Measurements from ENCODE around the gene TPK1. TPM values are rescaled to one million over a fixed set of nuclear protein-coding genes. Genes with fewer than 3 reads are reported as not detected.
"Not testable (repeated sequence)": the region's sequence is repeated elsewhere in the genome, so short reads cannot be mapped to it uniquely, and the experiment has no call there.

Gene TPK1
- total and polyA plus RNA-seq, 2 donors, result 5.7 to 10.7 TPM

GRCh38 chr7:144587701-144588100 lies 248.2 kb downstream of the TPK1 start:
- no peak overlapping the region for H3K27ac ChIP-seq (ENCODE audit: low read depth)
- no peak overlapping the region for H3K4me3 ChIP-seq (ENCODE audit: low read depth, low read length)
- no peaks in the 10 kb centered on the region for H3K36me3 ChIP-seq (ENCODE audit: insufficient read depth)
- WGBS, result 87% methylated on average over 1 of the region's 1 CpG
- no peaks in the 10 kb centered on the region for H3K4me1 ChIP-seq (ENCODE audit: insufficient read depth)
- DNase-seq (ENCODE audit: extremely low spot score), result no peak

GRCh38 chr7:144584726-144585125 lies 251.1 kb downstream of the TPK1 start:
- H3K36me3 ChIP-seq (ENCODE audit: insufficient read depth), result no peaks in the 10 kb centered on the region
- no peak overlapping the region for H3K4me3 ChIP-seq (ENCODE audit: low read depth, low read length)
- H3K4me1 ChIP-seq (ENCODE audit: insufficient read depth), result no peaks in the 10 kb centered on the region
- DNase-seq (ENCODE audit: extremely low spot score), result no peak
- H3K27ac ChIP-seq (ENCODE audit: low read depth), result no peak overlapping the region
- 79% methylated on average over 3 of the region's 3 CpGs for WGBS

GRCh38 chr7:144579687-144580086 lies 256.2 kb downstream of the TPK1 start:
- Histone ChIP-seq H3K27ac (ENCODE audit: low read depth) (no peak overlapping the region), H3K36me3 (ENCODE audit: insufficient read depth) (peaks cover 2% of the 10 kb centered on the region), H3K4me1 (ENCODE audit: insufficient read depth) (no peaks in the 10 kb centered on the region), H3K4me3 (ENCODE audit: low read depth, low read length) (no peak overlapping the region)
- WGBS, result 85% methylated on average over 1 of the region's 1 CpG
- DNase-seq (ENCODE audit: extremely low spot score), result no peak

- H3K4me1 ChIP-seq (ENCODE audit: insufficient read depth), result no peaks in the 10 kb centered on the region
- no peak overlapping the region for H3K4me3 ChIP-seq (ENCODE audit: low read depth, low read length)
- DNase-seq (ENCODE audit: extremely low spot score), result no peak
- H3K27ac ChIP-seq (ENCODE audit: low read depth), result no peak overlapping the region
- peaks cover 2% of the 10 kb centered on the region for H3K36me3 ChIP-seq (ENCODE audit: insufficient read depth)
- WGBS, result 93% methylated on average over 3 of the region's 3 CpGs
These were observed 260.4 kb downstream of the TPK1 start for GRCh38 chr7:144575456-144575855.

- not testable (repeated sequence) for DNase-seq (ENCODE audit: extremely low spot score); H3K4me1 ChIP-seq (ENCODE audit: insufficient read depth); H3K27ac ChIP-seq (ENCODE audit: low read depth); H3K4me3 ChIP-seq (ENCODE audit: low read depth, low read length); H3K36me3 ChIP-seq (ENCODE audit: insufficient read depth)
- WGBS, result 87% methylated on average over 5 of the region's 5 CpGs
These were observed 261.1 kb downstream of the TPK1 start for GRCh38 chr7:144574753-144575152.

- H3K4me1 ChIP-seq (ENCODE audit: insufficient read depth), result no peaks in the 10 kb centered on the region
- H3K27ac ChIP-seq (ENCODE audit: low read depth), result no peak overlapping the region
- 85% methylated on average over 3 of the region's 3 CpGs for WGBS
- H3K4me3 ChIP-seq (ENCODE audit: low read depth, low read length), result no peak overlapping the region
- no peaks in the 10 kb centered on the region for H3K36me3 ChIP-seq (ENCODE audit: insufficient read depth)
- no peak for DNase-seq (ENCODE audit: extremely low spot score)
These were observed 267.6 kb downstream of the TPK1 start for GRCh38 chr7:144568233-144568632.

GRCh38 chr7:144565586-144565985 lies 270.3 kb downstream of the TPK1 start:
- H3K36me3 ChIP-seq (ENCODE audit: insufficient read depth), result no peaks in the 10 kb centered on the region
- H3K4me1 ChIP-seq (ENCODE audit: insufficient read depth), result no peaks in the 10 kb centered on the region
- H3K4me3 ChIP-seq (ENCODE audit: low read depth, low read length), result no peak overlapping the region
- no peak overlapping the region for H3K27ac ChIP-seq (ENCODE audit: low read depth)
- DNase-seq (ENCODE audit: extremely low spot score), result no peak
- 77% methylated on average over 4 of the region's 4 CpGs for WGBS

GRCh38 chr7:144549861-144550260 lies 286.0 kb downstream of the TPK1 start:
- H3K36me3 ChIP-seq (ENCODE audit: insufficient read depth), result no peaks in the 10 kb centered on the region
- H3K4me1 ChIP-seq (ENCODE audit: insufficient read depth), result no peaks in the 10 kb centered on the region
- no peak for DNase-seq (ENCODE audit: extremely low spot score)
- H3K4me3 ChIP-seq (ENCODE audit: low read depth, low read length), result no peak overlapping the region
- no peak overlapping the region for H3K27ac ChIP-seq (ENCODE audit: low read depth)
- WGBS, result 86% methylated on average over 7 of the region's 7 CpGs

GRCh38 chr7:144548556-144548955 lies 287.3 kb downstream of the TPK1 start:
- DNase-seq (ENCODE audit: extremely low spot score), result no peak
- WGBS, result 85% methylated on average over 3 of the region's 3 CpGs
- no peak overlapping the region for H3K27ac ChIP-seq (ENCODE audit: low read depth)

GRCh38 chr7:144547888-144548287 lies 288.0 kb downstream of the TPK1 start:
- no peak overlapping the region for H3K4me3 ChIP-seq (ENCODE audit: low read depth, low read length)
- no peak for DNase-seq (ENCODE audit: extremely low spot score)
- no peak overlapping the region for H3K27ac ChIP-seq (ENCODE audit: low read depth)
- 96% methylated on average over 1 of the region's 1 CpG for WGBS
- no peaks in the 10 kb centered on the region for H3K36me3 ChIP-seq (ENCODE audit: insufficient read depth)
- no peaks in the 10 kb centered on the region for H3K4me1 ChIP-seq (ENCODE audit: insufficient read depth)

More at GRCh38 chr7:144548556-144548955, 287.3 kb downstream of the TPK1 start:
- no peak overlapping the region for H3K4me3 ChIP-seq (ENCODE audit: low read depth, low read length)
- H3K36me3 ChIP-seq (ENCODE audit: insufficient read depth), result no peaks in the 10 kb centered on the region
- H3K4me1 ChIP-seq (ENCODE audit: insufficient read depth), result no peaks in the 10 kb centered on the region

- Histone ChIP-seq H3K36me3 (ENCODE audit: insufficient read depth) (no peaks in the 10 kb centered on the region), H3K4me3 (ENCODE audit: low read depth, low read length) (no peak overlapping the region), H3K4me1 (ENCODE audit: insufficient read depth) (no peaks in the 10 kb centered on the region), H3K27ac (ENCODE audit: low read depth) (no peak overlapping the region)
- no peak for DNase-seq (ENCODE audit: extremely low spot score)
- 73% methylated on average over 2 of the region's 2 CpGs for WGBS
These were observed 289.1 kb downstream of the TPK1 start for GRCh38 chr7:144546782-144547181.

- DNase-seq (ENCODE audit: extremely low spot score), result no peak
- Histone ChIP-seq H3K36me3 (ENCODE audit: insufficient read depth) (no peaks in the 10 kb centered on the region), H3K27ac (ENCODE audit: low read depth) (no peak overlapping the region), H3K4me3 (ENCODE audit: low read depth, low read length) (no peak overlapping the region), H3K4me1 (ENCODE audit: insufficient read depth) (no peaks in the 10 kb centered on the region)
- 35% methylated on average over 1 of the region's 1 CpG for WGBS
These were observed 290.5 kb downstream of the TPK1 start for GRCh38 chr7:144545330-144545729.

GRCh38 chr7:144534655-144535395 lies 301.0 kb downstream of the TPK1 start:
- no peak for DNase-seq (ENCODE audit: extremely low spot score)
- 78% methylated on average over 3 of the region's 3 CpGs for WGBS
- no peak overlapping the region for H3K27ac ChIP-seq (ENCODE audit: low read depth)
- H3K4me1 ChIP-seq (ENCODE audit: insufficient read depth), result no peaks in the 10 kb centered on the region
- no peak overlapping the region for H3K4me3 ChIP-seq (ENCODE audit: low read depth, low read length)
- no peaks in the 10 kb centered on the region for H3K36me3 ChIP-seq (ENCODE audit: insufficient read depth)

- Histone ChIP-seq H3K27ac (ENCODE audit: low read depth) (no peak overlapping the region), H3K4me3 (ENCODE audit: low read depth, low read length) (no peak overlapping the region), H3K4me1 (ENCODE audit: insufficient read depth) (no peaks in the 10 kb centered on the region), H3K36me3 (ENCODE audit: insufficient read depth) (no peaks in the 10 kb centered on the region)
- 82% methylated on average over 4 of the region's 4 CpGs for WGBS
- no peak for DNase-seq (ENCODE audit: extremely low spot score)
These were observed 301.7 kb downstream of the TPK1 start for GRCh38 chr7:144534196-144534595.

GRCh38 chr7:144531181-144531580 lies 304.7 kb downstream of the TPK1 start:
- no peak for DNase-seq (ENCODE audit: extremely low spot score)
- H3K4me3 ChIP-seq (ENCODE audit: low read depth, low read length), result no peak overlapping the region
- no peak overlapping the region for H3K27ac ChIP-seq (ENCODE audit: low read depth)
- H3K36me3 ChIP-seq (ENCODE audit: insufficient read depth), result no peaks in the 10 kb centered on the region
- no peaks in the 10 kb centered on the region for H3K4me1 ChIP-seq (ENCODE audit: insufficient read depth)

Data from urinary bladder (tissue), 4 donors.